Esophagus squamous epithelium (tissue), 5 donors: Measurements from ENCODE around the gene MGMT. TPM values are rescaled to one million over a fixed set of nuclear protein-coding genes. Genes with fewer than 3 reads are reported as not detected.

ENCODE experiments used
- DNase-seq: peaks from one replicate; lab custom pipeline; 2025; lab: John Stamatoyannopoulos, UW
- H3K27ac ChIP-seq, 4 donors: fragments of 200-600 bp; sonication (generic); one replicate each; pipeline ENCODE4 v1.5.1; 2016 to 2019; ENCODE audit warnings: mild to moderate bottlenecking in 1 of 4
- H3K27me3 ChIP-seq, 4 donors: fragments of 200-600 bp; sonication (generic); 1 replicate in 3 of 4; 2 replicates in 1 of 4; pipeline versions ENCODE4 v1.5.1 to v1.6.0; 2017 to 2021; ENCODE audit warnings: antibody characterized with exemption in 1 of 4
- H3K36me3 ChIP-seq, 3 donors: fragments of 200-600 bp; sonication (generic); one replicate each; pipeline ENCODE4 v1.5.1; 2016 to 2019
- H3K4me1 ChIP-seq, 3 donors: fragments of 200-600 bp; sonication (generic); one replicate each; pipeline ENCODE4 v1.5.1; 2017 to 2019
- H3K4me3 ChIP-seq, 4 donors: fragments of 200-600 bp; sonication (generic); 1 replicate in 3 of 4; 2 replicates in 1 of 4; pipeline ENCODE4 v1.5.1; 2016 to 2019; ENCODE audit warnings: mild to moderate bottlenecking in 2 of 4, moderate library complexity in 1 of 4
- H3K9me3 ChIP-seq, 3 donors: fragments of 200-600 bp; sonication (generic); one replicate each; pipeline ENCODE4 v1.5.1; 2016 to 2019
- CTCF ChIP-seq, 6 experiments: fragments of 450-650 bp in 4 of 6; fragments of 200-600 bp in 2 of 6; sonication (generic) in 2 of 6; IDR thresholded peaks; one replicate each; pipeline ENCODE4 v1.5.1; 2016 to 2019; ENCODE audit warnings: antibody characterized with exemption in 6 of 6, mild to moderate bottlenecking in 4 of 6, moderate library complexity in 4 of 6
- POLR2A ChIP-seq, 4 donors: fragments of 450-650 bp; IDR thresholded peaks; one replicate each; pipeline ENCODE4 v1.6.1; 2017; ENCODE audit warnings: antibody characterized with exemption in 4 of 4, mild to moderate bottlenecking in 4 of 4, moderate library complexity in 3 of 4
- WGBS, 2 donors: methylation state at CpG; one replicate each; pipeline ENCODE4 v1.1.5; 2018; 5-methylcytosine and 5-hydroxymethylcytosine counted together
- intact Hi-C: fragments of 100-400 bp; cut with DNase I; formaldehyde crosslinking; loops from one replicate; pipeline ENCODE4 v1.15.0; 2022
- total RNA-seq, 4 donors: library from RNA; depleted of rRNA; stranded (reverse); fragments of >200 nt; gene quantifications; one replicate each; pipeline ENCODE4 v1.1.0, GENCODE V29; 2016
- donor health status: DM: yes; HTN: yes; CAD: no.

Gene MGMT
- total RNA-seq, 4 donors from 2014 or later = 15.6 to 28.8 (median 18.4) TPM

GRCh38 chr10:129521161-129522025, 54.4 kb downstream of the MGMT start:
- no peak for DNase-seq
- intact Hi-C loops = no loop called here
- Histone ChIP-seq H3K4me3 (no peak overlapping the region), H3K27me3 (no peaks in the 10 kb centered on the region), H3K36me3 (no peaks in the 10 kb centered on the region), H3K27ac (no peak overlapping the region), H3K4me1 (peaks cover 0 to 15% (median 3%) of the 10 kb centered on the region in 3 donors), H3K9me3 (no peaks in the 10 kb centered on the region)
- TF ChIP-seq CTCF (IDR thresholded peaks at IDR 0.05) = no peak
- no peak for TF ChIP-seq POLR2A (IDR thresholded peaks at IDR 0.05)
- WGBS, 2 donors = 93 to 95% methylated on average over 4 to 11 of the region's 22 CpGs

- peaks cover 0 to 15% (median 3%) of the 10 kb centered on the region in 3 donors for H3K4me1 ChIP-seq
- no peaks in the 10 kb centered on the region for H3K9me3 ChIP-seq
- WGBS, 2 donors = 85 to 93% methylated on average over 2 to 5 of the region's 7 CpGs
- H3K27ac ChIP-seq = no peak overlapping the region
- DNase-seq = no peak
- no peaks in the 10 kb centered on the region for H3K27me3 ChIP-seq
- H3K36me3 ChIP-seq = no peaks in the 10 kb centered on the region
- no peak overlapping the region for H3K4me3 ChIP-seq
- intact Hi-C loops = no loop called here
- TF ChIP-seq CTCF (IDR thresholded peaks at IDR 0.05) (no peak), POLR2A (IDR thresholded peaks at IDR 0.05) (no peak)
These were observed 55.1 kb downstream of the MGMT start for GRCh38 chr10:129522041-129522585.

GRCh38 chr10:129523031-129523722, 56.1 kb downstream of the MGMT start:
- DNase-seq = no peak
- TF ChIP-seq POLR2A (IDR thresholded peaks at IDR 0.05) = no peak
- no peak for TF ChIP-seq CTCF (IDR thresholded peaks at IDR 0.05)
- Histone ChIP-seq H3K4me1 (peaks cover 0 to 15% (median 3%) of the 10 kb centered on the region in 3 donors), H3K9me3 (no peaks in the 10 kb centered on the region), H3K27me3 (no peaks in the 10 kb centered on the region), H3K4me3 (no peak overlapping the region), H3K36me3 (no peaks in the 10 kb centered on the region), H3K27ac (no peak overlapping the region)
- intact Hi-C loops = no loop called here
- WGBS, 2 donors = 90 to 94% methylated on average over 17 to 21 of the region's 27 CpGs

GRCh38 chr10:129523723-129524316, 56.8 kb downstream of the MGMT start:
- no peak for DNase-seq
- Histone ChIP-seq H3K27me3 (no peaks in the 10 kb centered on the region), H3K36me3 (no peaks in the 10 kb centered on the region), H3K4me3 (no peak overlapping the region), H3K9me3 (no peaks in the 10 kb centered on the region), H3K27ac (no peak overlapping the region), H3K4me1 (peaks cover 0 to 15% (median 3%) of the 10 kb centered on the region in 3 donors)
- TF ChIP-seq POLR2A (IDR thresholded peaks at IDR 0.05) (no peak), CTCF (IDR thresholded peaks at IDR 0.05) (no peak)
- WGBS, 2 donors = 82% methylated on average over 8 of the region's 11 CpGs; no CpG with 5 or more reads in 1 of the 2 donors
- intact Hi-C loops = no loop called here
